Coronary artery (tissue), 2 donors: Measurements from ENCODE around the gene KCNMB2.

Experiments used
- DNase-seq: peaks from one replicate; pipeline ENCODE4 v3.0.0-alpha.2; 2017; ENCODE audit warnings: low spot score
- H3K27ac ChIP-seq, 2 donors: fragments of 200-600 bp; sonication (generic); one replicate each; pipeline ENCODE4 v1.5.1; 2016 to 2019
- H3K4me3 ChIP-seq: fragments of 200-600 bp; sonication (generic); 2 replicates; pipeline ENCODE4 v1.5.1; 2016; ENCODE audit warnings: mild to moderate bottlenecking, moderate library complexity
- CTCF ChIP-seq: fragments of 200-600 bp; sonication (generic); IDR thresholded peaks from one replicate; pipeline ENCODE4 v1.5.1; 2019; ENCODE audit warnings: antibody characterized with exemption

The KCNMB2 gene

GRCh38 chr3:178676942-178677790, 140.9 kb downstream of the KCNMB2 start:
- Histone ChIP-seq H3K27ac (no peak overlapping the region), H3K4me3 (no peak overlapping the region)
- no peak for DNase-seq
- TF ChIP-seq CTCF, result no peak

- no peak overlapping the region for H3K27ac ChIP-seq
- TF ChIP-seq CTCF, result no peak
- no peak overlapping the region for H3K4me3 ChIP-seq
- no peak for DNase-seq
Observed at GRCh38 chr3:178677961-178678360, 141.7 kb downstream of the KCNMB2 start.

GRCh38 chr3:178680037-178680436, 143.8 kb downstream of the KCNMB2 start:
- Histone ChIP-seq H3K4me3 (no peak overlapping the region), H3K27ac (no peak overlapping the region)
- no peak for DNase-seq
- no peak for TF ChIP-seq CTCF

- no peak for DNase-seq
- Histone ChIP-seq H3K27ac (no peak overlapping the region), H3K4me3 (no peak overlapping the region)
- TF ChIP-seq CTCF, result no peak
Observed at GRCh38 chr3:178680489-178680888, 144.3 kb downstream of the KCNMB2 start.

- Histone ChIP-seq H3K4me3 (no peak overlapping the region), H3K27ac (no peak overlapping the region)
- TF ChIP-seq CTCF, result no peak
- no peak for DNase-seq
Observed at GRCh38 chr3:178684881-178685590, 148.8 kb downstream of the KCNMB2 start.

DNA sequence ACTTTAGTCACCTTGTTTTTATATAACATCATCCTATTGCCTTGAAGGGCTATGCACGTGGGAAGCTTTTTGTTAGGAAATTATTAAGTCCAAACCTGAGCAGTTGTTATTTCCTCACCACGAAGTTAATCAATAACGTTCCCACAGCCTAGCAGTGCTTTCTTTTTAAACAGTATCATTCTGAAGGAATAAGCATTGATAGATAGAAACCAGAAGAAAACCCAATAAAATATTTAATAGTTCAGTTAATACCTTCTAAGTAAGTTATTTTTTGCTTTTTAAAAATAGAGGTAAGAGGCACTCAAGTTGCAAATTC, 149.3 kb downstream of the KCNMB2 start:
- TF ChIP-seq CTCF, result no peak
- Histone ChIP-seq H3K4me3 (no peak overlapping the region), H3K27ac (no peak overlapping the region)
- DNase-seq, result no peak

- no peak for TF ChIP-seq CTCF
- H3K4me3 ChIP-seq, result no peak overlapping the region
- DNase-seq, result no peak
- no peak overlapping the region for H3K27ac ChIP-seq
Observed at GRCh38 chr3:178686826-178687225, 150.6 kb downstream of the KCNMB2 start.
